Measurements from ENCODE around the gene TSSC4.

DNA sequence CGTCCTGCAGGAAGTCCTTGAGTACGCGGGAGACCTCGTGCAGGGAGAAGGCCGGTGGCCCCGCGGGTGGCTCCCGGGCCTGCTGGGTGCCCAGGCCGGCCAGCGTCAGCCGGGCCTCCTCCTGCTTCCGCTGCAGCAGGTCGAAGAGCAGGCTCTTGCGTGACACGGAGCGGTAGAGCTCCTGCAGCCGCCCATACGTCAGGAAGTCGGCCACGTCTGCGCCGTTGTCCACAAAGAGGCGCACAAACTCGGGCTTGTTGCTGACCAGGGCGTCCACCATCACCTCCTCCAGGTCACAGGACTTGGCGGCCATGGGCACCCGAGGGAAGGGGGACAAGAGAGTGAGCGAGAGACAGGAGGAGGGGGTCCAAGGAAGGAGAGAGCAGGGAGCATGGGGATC, 14.6 kb downstream of the TSSC4 start:
- TF ChIP-seq, protein P1, sequence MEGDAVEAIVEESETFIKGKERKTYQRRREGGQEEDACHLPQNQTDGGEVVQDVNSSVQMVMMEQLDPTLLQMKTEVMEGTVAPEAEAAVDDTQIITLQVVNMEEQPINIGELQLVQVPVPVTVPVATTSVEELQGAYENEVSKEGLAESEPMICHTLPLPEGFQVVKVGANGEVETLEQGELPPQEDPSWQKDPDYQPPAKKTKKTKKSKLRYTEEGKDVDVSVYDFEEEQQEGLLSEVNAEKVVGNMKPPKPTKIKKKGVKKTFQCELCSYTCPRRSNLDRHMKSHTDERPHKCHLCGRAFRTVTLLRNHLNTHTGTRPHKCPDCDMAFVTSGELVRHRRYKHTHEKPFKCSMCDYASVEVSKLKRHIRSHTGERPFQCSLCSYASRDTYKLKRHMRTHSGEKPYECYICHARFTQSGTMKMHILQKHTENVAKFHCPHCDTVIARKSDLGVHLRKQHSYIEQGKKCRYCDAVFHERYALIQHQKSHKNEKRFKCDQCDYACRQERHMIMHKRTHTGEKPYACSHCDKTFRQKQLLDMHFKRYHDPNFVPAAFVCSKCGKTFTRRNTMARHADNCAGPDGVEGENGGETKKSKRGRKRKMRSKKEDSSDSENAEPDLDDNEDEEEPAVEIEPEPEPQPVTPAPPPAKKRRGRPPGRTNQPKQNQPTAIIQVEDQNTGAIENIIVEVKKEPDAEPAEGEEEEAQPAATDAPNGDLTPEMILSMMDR (IDR thresholded peaks at IDR 0.05; ENCODE audit: insufficient read depth, low read length), result no peak
- TF ChIP-seq, protein P2, sequence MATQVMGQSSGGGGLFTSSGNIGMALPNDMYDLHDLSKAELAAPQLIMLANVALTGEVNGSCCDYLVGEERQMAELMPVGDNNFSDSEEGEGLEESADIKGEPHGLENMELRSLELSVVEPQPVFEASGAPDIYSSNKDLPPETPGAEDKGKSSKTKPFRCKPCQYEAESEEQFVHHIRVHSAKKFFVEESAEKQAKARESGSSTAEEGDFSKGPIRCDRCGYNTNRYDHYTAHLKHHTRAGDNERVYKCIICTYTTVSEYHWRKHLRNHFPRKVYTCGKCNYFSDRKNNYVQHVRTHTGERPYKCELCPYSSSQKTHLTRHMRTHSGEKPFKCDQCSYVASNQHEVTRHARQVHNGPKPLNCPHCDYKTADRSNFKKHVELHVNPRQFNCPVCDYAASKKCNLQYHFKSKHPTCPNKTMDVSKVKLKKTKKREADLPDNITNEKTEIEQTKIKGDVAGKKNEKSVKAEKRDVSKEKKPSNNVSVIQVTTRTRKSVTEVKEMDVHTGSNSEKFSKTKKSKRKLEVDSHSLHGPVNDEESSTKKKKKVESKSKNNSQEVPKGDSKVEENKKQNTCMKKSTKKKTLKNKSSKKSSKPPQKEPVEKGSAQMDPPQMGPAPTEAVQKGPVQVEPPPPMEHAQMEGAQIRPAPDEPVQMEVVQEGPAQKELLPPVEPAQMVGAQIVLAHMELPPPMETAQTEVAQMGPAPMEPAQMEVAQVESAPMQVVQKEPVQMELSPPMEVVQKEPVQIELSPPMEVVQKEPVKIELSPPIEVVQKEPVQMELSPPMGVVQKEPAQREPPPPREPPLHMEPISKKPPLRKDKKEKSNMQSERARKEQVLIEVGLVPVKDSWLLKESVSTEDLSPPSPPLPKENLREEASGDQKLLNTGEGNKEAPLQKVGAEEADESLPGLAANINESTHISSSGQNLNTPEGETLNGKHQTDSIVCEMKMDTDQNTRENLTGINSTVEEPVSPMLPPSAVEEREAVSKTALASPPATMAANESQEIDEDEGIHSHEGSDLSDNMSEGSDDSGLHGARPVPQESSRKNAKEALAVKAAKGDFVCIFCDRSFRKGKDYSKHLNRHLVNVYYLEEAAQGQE (IDR thresholded peaks at IDR 0.05; ENCODE audit: insufficient replicate concordance, low read depth), result no peak

Measured in HL-60 (cell line).